ENCODE measurements around the gene SLC25A15.
"Not testable (repeated sequence)": the region's sequence is repeated elsewhere in the genome, so short reads cannot be mapped to it uniquely, and the experiment has no call there.

Gene SLC25A15

DNA sequence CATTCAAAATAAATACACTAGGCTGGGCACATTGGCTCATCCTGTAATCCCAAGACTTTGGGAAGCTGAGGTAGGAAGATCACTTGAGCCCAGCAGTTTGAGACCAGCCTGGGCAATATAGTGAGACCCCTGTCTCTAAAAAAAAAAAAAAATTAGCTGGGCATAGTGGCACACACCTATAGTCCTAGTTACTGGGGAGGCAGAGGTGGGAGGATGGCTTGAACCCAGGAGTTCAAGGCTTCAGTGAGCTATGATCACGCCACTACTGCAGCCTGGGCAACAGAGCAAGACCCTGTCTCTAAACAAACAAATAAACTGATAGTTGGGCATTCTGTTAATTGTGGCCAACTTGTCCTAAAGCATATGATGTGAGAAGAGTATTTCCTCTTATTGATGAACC is 6.4 kb upstream of the SLC25A15 start:
- DNase-seq = not testable (repeated sequence)

DNA sequence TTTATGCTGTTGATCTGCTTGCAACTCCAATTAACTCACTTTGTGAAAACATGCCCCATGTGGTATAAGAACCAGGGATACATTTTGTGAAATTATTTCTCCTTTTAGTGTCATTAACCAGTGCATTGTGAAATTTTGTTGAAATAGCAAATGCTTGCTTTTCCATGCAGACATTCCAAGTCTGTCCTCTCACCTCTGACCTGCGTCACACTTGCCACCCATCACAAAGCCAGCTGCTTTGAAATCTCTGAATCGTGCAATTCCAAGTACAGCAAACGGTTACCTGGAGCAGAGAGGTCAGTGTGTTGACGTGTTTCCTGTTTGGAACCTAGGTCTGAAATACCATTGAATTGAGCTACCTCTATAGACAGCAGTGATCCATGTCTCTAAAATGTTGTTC is 4.9 kb upstream of the SLC25A15 start:
- no peak for DNase-seq

DNA sequence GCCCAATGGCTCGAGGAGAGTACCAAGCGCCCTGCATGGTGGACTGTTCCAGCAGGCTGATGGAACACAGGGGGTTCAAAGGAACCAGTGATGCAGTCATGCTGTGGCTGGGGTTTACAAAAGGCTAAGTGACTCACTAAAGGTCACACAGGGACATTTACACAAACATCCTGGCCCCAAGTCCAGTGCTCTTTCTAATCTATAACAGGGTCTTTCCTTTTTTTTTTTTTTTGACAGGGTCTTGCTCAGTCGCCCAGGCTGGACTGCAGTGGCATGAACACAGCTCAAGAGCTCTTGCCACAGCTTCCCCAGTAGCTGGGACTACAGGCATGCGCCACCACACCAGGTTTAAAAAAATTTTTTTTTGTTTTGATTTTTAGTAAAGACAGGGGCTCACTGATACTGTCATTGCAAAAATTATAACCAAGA is 2.8 kb upstream of the SLC25A15 start:
- DNase-seq = no peak

DNA sequence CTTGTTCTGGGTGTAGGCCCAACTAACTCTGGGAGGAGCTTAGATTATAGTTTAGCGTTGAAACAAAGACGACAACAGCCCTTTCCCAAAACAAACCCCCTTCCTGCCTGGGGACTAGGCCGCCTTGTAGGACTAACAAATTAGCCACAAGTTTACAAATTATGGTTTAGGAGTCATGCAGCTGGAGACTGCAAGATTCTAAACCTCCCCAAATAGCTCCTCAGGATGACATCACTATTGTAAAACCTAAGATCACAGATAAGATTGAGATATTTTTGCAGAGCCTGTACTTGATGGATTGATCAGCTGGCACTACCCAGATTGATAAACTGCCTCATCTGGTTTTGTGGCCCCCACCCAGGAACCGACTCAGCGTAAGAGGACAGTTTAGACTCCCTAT is 2.3 kb upstream of the SLC25A15 start:
- no peak for DNase-seq

DNA sequence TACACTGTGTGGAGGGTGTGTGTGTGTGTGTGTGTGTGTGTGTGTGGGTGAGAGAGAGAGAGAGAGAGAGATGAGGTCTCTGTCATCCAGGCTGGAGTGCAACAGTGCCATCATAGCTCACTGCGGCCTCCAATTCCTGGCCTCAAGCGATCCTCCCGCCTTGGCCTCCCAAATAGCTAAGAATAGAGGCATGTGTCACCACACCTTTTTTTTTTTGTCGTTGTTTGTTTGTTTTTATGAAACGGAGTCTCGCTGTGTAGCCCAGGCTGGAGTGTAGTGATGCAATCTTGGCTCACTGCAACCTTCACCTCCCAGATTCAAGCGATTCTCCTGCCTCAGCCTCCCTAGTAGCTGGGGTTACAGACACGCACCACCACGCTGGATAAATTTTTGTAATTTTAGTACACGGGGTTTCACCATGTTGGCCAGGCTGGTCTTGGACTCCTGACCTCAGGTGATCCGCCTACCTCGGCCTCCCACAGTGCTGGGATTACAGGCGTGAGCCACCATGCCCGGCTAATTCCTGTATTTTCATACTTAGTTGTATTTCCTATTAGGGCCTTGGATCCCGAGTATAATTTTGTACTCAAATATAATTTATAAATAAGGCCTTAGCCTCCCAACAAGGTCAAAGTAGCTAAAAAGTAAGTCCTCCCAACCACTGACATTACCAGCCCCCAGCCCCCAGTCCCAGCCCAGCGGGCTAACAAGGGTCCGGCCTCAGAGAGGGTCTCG is 704 bp upstream of the SLC25A15 start:
- not testable (repeated sequence) for DNase-seq

DNA sequence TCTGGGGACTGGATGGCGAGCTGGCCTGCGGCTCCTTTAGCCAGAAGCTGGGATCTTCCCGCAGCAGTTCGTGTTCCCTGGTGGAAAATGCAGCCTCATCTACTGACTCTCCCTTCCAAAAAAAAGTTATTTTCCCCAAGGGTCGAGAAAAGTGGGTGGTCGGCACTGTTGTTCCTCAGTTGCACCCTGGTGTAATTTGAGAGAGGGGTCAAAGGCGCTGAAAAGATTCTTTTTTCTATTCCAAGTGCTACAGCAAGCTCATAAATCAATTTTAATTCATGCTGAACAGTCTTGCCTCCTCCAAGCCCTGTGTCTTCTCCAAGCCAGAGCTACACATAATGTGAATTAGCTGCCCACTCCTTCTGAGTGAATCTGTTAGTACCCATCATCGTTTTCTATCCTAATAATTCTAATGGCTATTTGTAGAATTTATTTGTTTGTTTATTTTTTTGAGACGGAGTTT is 774 bp downstream of the SLC25A15 start:
- DNase-seq = no peak

DNA sequence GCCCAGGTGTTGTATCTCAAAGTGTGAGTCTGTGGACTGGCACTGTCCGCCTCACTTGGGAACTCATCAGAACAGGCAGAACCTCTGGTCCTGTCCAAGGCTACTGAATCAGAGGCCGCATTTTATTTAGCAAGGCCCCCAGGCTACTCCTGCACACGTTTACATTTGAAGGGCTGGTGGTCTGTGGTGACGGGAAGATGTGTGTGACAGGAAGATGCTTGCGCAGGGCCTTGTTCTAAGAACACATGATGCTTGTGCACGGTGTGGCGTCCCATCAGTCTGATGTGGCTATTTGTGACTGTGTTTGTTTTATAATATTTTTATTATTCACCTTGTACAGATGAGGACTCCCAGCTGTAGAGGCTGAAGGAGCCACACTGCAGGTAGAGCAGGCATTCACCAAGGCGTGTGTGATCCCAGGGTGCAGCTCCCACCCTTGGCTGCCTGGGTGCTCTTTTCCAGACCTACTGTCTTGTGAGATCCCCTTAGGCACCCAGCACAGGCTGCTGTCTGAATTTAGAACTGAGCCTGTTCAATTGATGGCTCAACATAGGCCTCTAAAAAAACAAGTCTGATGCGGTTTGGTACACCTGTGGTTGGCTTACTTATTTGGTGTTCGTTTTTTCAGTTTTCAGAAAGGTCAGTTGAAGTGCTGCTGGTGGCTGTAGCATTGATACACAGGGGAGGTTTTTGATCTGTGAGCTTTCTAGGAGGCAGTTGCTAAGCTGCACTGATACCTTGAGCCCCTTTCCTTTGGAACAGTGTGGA is 3.1 kb downstream of the SLC25A15 start:
- DNase-seq = no peak

DNA sequence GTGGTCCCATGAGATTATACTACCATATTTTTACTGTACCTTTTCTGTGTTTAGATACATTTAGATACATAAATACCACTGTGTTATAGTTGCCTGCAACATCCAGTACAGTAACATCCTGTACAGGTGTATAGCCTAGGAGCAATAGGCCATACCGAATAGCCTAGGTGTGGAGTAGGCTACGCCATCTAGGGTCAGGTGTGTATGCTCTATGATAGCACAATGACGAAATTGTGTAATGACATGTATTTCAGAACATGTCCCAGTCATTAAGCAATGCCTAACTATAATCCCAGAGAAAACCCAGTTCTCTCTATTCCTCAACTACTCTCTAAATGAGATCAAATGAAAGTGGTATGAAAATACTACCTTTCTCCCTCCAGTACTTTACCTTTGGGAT is 3.9 kb downstream of the SLC25A15 start:
- DNase-seq = no peak

DNA sequence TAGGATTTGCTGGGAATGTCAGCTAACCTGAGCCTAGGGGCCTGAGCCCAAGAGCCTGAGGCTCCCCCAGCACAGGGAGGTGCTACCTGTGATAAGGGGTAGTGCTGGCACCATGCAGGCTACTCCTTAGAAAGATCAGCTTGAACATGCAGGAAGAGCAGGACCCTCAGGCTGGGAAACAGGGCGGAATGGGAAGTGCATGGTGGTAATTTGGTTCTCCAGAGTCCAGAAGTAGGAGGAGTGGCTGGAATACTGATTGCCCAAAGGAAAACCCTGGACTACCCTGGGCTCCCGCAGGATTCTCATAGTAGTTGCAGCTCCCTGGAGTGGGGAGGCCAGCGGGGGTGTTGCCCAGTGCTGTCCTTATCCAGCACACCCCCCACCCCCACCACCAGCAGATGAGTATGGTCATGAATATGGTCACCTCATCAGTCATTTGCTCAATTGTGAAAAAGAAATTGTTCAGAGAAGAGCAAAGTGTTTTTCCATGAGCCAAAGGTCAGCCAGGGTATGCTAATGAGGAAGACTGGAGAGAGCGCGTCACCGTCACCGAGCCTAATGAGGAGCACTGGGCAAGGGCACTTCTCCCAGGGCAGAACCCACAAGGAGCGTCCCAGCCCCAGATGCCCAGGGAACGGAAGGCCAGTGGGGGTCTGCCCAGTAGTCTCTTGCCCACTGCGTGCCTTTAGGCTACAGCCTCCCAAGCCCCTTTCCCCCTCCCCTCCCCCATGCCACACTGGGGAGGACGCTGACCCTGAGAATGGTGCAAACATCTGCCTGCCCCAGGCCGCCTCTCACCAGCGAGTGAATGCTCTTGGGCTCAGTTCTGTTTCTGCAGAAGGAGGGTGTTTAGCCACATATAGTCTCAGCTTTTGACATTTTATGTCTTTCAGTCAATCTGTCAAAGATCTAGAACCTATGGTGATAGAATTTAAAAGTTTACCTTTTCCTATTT is 5.3 kb downstream of the SLC25A15 start:
- DNase-seq = no peak

DNA sequence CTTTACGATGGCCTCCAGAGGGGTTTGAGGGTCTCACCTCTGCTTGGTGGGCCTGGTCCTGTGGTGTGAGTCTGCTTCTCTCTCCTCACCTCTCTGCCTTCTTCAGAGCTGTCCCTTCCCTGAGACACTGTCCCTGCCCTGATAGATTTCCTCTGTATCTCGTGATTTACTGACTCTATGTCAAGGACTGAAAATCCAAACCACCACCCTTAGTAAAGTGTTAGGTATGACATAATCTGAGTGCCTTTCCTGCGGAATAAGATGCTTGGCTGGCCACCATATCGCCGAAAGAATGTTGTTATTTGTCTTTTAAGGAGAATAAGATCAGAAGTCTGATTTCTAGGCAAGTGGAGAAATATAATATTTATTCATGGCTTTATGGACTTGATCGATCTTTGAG is 7.2 kb downstream of the SLC25A15 start:
- DNase-seq = no peak

DNA sequence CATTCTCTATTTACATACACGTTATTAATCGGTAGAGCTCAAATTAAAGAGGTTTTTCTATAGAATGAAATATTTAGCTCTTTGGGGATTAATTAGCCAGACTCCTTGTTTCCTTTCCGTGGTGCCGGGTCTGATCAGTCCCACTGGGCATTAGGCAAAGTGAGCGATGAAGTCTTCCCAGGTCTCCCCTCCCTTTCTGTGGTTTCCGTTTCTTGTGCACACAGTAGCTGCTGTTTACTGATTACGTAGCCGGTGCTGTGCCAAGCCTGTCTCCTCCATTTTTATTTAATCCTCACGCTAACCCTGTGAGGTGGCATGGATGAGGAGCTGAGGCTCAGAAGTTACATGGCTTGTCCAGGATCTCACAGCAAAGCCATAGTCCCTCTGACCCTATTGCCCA is 9.0 kb downstream of the SLC25A15 start:
- no peak for DNase-seq

DNA sequence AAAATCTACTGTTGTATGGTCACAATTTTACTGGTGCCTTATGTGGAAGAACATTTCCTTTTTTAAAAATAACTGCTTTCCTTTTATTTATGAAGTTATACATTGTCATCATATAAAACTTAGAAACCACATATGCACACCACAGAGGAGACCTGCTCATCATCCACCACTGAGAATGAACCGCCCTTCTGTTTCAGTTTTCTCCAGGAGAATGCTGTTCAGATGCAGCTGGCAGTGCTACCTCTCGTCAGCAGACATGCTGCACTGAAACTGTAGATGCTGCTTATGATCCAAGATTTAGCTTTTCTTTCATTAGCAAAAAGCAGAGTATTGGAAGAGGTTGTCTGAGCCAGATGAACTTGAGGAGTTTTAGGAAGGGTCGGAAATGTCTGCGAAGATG is 10.1 kb downstream of the SLC25A15 start:
- no peak for DNase-seq

DNA sequence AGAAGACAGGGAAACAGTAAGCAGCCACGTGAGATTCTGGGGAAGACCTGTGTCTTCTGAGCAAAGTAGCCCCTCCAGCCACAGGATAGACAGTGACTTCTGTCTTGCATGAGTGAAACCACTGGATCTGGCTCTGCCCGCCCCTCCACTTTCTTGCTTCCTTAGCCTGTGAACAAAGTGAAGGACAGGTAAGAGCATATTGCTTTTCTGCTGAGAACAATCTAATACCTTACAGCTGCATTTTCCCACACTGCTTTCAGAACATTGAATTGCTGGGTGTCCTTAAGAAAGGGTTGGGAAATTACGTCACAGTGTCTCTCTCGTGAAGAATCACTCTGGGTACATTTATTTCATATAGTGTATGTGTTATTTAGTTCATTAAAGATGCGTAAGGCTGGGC is 11.1 kb downstream of the SLC25A15 start:
- DNase-seq = no peak

DNA sequence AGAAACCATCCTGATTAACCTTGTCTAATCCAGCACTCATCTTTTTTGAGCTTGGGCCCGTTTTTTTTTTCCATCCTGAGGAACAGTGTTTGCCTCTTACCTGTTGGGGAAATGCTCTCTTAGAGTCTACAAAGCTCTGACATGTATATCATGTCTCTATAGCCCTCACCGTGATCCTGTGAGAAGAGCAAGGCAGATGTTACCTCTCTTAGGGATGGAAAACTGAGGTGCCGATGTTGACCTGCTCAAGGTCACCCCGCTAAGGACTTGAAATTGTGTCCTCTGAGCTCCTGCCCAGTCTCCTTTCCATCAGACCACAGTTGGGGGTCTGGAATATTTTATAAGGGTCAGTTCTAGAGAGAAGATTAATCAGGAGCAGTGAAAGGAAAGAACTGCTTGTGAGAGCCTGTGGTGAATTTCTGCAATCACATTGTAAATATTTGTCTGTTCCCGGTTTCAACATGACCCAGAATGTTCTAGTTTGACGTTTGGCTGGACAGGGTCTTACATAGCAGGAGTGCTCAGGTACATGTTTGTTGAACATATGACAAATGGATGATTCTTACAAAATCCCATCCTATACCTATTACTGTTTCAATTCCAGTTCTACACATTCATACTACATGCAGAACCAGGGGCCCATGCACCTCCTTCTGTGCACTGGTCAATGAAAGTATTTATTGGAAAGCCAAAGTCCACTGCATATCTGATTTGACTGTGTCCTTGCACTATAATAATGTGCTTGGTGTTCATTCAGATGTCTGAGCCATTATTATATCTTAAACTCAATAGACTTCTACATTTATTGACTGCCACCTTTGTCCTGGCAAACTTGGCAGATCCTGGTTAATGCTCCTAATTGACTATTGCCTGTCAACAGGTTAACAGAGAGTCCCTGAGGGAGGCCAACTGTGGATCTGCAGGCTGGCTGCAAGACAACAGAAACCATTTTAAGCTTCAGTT is 12.1 kb downstream of the SLC25A15 start:
- no peak for DNase-seq

DNA sequence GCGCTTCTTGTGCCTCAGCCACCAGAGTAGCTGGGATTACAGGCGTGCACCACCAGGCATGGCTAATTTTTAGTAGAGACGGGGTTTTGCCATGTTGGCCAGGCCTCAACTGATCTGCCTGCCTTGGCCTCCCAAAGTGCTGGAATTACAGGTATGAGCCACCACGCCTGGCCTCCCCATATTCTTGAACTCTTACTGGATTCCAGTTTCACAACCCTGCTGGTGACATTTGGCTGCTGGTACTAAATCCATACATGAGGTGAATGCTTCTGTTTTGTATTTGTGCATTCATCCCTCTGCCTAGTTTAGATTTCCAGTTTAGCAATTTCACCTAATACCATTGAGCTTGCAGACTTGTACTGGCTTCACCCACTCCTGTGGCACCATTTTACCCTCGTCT is 13.9 kb downstream of the SLC25A15 start:
- no peak for DNase-seq

DNA sequence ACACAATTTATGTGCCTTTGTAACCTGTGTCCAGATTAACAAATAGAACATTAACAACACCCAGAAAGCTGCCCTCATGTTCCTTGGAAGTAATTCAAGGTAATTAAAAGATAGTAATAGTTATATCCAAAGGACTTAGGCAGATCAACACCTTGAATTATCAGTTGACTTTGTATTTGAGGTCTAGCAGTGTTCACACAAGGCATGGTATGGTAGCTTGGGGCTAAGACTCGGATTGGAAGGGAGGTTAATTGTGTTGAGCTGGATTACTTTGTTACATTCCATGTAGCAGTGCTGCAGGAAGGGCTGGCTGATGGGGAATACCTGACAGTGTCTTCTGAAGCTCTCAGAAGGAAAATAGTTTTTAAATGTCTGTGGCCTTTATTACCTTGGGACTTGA is 16.8 kb downstream of the SLC25A15 start:
- DNase-seq = no peak

DNA sequence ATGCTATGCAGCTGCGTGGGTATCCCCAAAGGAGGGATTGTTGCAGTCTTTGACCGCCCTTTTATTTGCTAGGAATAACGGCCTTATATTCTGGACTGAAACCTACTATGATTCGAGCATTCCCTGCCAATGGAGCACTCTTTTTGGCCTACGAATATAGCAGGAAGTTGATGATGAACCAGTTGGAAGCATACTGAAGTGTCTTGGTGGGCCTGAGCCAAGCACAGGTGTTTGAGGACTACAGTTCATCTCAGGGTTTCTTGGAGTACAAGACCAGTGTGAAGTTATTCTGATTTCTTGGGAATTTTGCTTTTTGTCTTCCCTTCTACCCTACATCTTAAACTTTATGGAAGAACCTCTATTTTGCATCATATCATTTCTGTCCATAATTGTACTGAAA is 20.1 kb downstream of the SLC25A15 start:
- no peak for DNase-seq

DNA sequence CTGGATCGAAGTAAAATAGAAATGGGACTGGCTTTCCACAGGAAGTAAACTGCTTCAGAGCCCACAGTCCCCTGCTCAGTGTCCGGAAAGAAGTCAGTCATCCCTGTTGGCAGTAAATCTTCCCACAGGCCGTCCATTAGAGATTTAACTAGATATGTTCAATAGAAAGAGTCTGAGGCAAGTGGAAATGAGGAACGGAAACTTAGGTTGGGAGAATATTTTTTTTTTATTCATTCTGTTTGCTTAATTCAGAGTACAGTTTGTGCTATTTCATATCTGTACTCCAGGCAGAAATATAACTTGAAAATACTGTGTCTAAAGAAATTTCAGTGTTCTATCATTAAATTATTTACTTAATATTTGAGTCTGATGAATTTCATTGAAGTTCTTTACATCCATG is 22.7 kb downstream of the SLC25A15 start:
- DNase-seq = no peak

DNA sequence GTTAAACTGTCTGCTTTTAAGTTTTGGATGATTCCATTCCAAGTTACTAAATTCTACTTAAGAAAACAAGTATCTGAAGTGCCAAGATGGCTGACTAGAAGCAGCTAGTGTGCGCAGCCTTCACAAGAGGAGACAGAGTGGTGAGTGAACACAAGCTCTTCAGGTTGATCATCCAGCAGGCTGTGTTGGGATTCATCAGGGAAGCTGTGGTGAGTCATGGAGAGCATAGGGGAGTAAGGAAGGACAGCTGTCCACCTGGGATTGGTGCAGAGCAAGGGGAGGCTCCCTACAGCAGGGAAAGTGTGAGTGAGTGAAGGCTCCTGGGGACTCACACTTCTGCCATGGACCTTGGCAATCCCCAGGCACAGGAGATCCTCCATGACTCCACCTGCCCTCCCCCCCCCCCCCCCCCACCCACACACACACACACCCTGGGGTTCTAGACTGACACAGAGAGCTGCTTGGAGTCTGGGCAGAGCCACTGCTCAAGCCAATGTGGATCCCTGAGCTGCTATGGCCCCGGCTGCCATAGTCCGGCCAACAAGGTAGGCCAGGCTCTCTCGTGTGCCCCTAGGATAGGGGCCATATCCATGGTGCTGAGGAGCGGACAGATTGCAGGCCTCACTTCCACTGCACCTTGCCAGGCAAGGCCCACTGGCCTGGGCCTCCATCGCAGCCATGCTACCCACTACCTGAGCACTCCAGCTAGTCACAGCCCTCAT is 23.5 kb downstream of the SLC25A15 start:
- no peak for DNase-seq

DNA sequence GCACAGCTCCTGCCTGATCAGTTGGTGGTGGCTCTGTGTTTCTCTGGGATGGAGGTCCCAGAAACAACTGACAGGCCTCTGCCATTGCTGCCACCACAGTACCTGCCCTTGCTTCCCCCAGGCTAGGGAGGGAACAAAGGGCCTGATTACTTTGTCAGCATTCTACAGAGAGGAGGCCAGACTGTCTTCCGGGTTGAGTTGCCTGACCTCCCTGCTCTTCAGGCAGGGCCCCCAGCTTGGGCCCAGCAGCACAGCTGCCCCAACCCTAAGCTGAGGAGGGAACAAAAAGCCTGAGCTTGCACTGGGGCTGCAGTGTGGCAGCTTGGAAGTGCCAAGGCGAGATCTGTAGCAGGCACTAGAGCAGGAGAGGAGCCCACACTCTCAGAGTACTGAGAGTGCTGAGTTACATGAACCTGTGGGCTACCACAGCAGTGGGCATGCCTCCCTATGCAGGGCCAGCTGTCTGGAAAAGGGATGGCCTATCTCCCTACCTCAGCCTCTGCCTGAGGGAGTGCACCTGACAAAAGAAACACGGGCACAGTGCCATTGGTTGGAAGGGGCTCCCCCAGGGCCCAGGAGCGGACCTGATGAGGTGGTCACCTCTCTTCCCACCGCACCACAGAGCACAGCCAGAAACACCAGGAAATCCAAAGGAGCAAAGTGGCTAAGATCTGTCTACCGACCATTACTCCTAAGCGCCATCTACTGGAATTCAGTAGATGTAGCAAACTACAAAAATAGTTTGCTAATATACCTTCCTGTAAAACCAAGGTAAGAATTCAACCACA is 24.4 kb downstream of the SLC25A15 start:
- no peak for DNase-seq

DNA sequence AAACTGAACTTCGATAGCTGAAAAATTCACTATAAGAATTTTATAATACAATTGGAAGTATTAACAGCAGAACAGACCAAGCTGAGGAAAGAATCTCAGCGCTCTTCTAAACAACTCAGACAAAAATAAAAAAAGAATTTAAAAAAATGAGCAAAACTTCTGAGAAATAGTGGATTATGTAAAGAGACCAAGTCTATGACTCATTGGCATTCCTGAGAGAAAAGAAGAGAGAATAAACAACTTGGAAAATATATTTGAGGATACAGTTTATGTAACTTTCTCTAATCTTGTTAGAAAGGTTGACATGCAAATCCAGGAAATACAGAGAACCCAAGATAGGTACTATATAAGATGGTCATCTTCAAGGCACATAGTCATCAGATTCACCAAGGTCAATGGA is 25.4 kb downstream of the SLC25A15 start:
- no peak for DNase-seq
